ENCODE measurements around the gene ASTN1. TPM values are rescaled to one million over a fixed set of nuclear protein-coding genes. Genes with fewer than 3 reads are reported as not detected.

The ASTN1 gene
- total and polyA plus RNA-seq, 12 donors = 0.14 to 0.88 (median 0.34) TPM

GRCh38 chr1:176976225-176976624, 188.3 kb downstream of the ASTN1 start:
- H3K27ac ChIP-seq = no peak overlapping the region
- TF ChIP-seq, protein P1, sequence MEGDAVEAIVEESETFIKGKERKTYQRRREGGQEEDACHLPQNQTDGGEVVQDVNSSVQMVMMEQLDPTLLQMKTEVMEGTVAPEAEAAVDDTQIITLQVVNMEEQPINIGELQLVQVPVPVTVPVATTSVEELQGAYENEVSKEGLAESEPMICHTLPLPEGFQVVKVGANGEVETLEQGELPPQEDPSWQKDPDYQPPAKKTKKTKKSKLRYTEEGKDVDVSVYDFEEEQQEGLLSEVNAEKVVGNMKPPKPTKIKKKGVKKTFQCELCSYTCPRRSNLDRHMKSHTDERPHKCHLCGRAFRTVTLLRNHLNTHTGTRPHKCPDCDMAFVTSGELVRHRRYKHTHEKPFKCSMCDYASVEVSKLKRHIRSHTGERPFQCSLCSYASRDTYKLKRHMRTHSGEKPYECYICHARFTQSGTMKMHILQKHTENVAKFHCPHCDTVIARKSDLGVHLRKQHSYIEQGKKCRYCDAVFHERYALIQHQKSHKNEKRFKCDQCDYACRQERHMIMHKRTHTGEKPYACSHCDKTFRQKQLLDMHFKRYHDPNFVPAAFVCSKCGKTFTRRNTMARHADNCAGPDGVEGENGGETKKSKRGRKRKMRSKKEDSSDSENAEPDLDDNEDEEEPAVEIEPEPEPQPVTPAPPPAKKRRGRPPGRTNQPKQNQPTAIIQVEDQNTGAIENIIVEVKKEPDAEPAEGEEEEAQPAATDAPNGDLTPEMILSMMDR (IDR thresholded peaks at IDR 0.05) = no peak
- peaks cover 0 to 8% (median 0%) of the 10 kb centered on the region in 7 donors for H3K27me3 ChIP-seq
- WGBS, 2 donors = 72 to 75% methylated on average over 4 of the region's 4 CpGs
- H3K4me1 ChIP-seq = no peaks in the 10 kb centered on the region
- no peaks in the 10 kb centered on the region for H3K9me3 ChIP-seq
- DNase-seq = no peak
- ATAC-seq = no peak
- intact Hi-C loops (cut with DNase I) = loop anchor here in 1 of 10 donors (10.0 kb wide), 1 partner anchor 939 kb away; no protein-coding TSS in a partner anchor
- H3K4me3 ChIP-seq = no peak overlapping the region
- no peaks in the 10 kb centered on the region for H3K36me3 ChIP-seq

DNA sequence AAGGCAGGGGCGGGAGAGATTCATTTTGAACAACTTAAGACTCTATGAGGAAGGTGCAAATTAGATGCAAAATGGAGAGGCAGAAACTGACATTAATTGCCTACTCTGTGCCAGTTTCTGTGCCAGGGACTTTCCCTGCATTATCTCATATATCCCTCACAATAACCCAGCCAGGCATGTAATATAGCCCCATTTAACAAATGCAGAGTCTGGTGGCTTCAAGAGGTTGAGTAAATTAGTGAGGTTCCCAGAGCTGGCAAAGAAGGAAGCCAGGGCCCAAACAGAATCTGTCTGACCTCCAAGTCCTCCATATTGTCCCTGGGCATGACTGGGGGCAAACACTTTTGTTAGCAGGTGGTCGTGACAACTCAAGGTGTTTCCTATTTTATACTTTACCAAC, 199.8 kb downstream of the ASTN1 start:
- Histone ChIP-seq H3K4me3 (no peak overlapping the region), H3K9me3 (no peaks in the 10 kb centered on the region), H3K27me3 (no peaks in the 10 kb centered on the region), H3K36me3 (no peaks in the 10 kb centered on the region), H3K27ac (no peak overlapping the region), H3K4me1 (no peaks in the 10 kb centered on the region)
- DNase-seq (no peak), ATAC-seq (no peak)
- 91 to 94% methylated on average over 2 of the region's 2 CpGs for WGBS, 2 donors
- TF ChIP-seq, protein P1 (IDR thresholded peaks at IDR 0.05) = no peak
- intact Hi-C loops (cut with DNase I) = no loop called here

DNA sequence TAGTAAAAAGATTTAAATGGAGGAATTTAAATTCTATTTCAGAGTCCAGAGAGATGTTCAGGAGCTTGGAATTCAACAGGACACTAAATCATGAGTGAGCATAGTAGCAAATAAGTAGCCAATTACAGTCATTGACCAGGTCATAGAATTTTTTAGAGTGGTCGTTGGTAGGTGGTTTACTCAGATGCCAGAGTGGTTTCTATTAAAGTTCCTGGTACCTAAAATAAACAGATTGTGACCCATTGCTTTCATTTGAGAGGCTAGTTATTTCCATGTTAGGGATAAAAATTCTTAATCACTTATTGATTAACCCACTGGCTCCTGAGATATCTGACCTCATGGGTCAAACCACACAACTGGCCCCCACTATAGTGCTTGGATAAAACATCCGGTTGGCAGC, 201.3 kb downstream of the ASTN1 start:
- Histone ChIP-seq H3K36me3 (no peaks in the 10 kb centered on the region), H3K27ac (no peak overlapping the region), H3K9me3 (no peaks in the 10 kb centered on the region), H3K4me1 (peaks cover 0 to 6% (median 0%) of the 10 kb centered on the region in 9 donors), H3K4me3 (no peak overlapping the region), H3K27me3 (no peaks in the 10 kb centered on the region)
- TF ChIP-seq, protein P1 (IDR thresholded peaks at IDR 0.05) = no peak
- intact Hi-C loops (cut with DNase I) = no loop called here
- no peak for ATAC-seq
- WGBS, 2 donors = 88 to 89% methylated on average over 2 of the region's 2 CpGs
- no peak for DNase-seq

GRCh38 chr1:176961678-176962077, 202.8 kb downstream of the ASTN1 start:
- no peak for ATAC-seq
- intact Hi-C loops (cut with DNase I) = no loop called here
- no peak overlapping the region for H3K4me3 ChIP-seq
- TF ChIP-seq, protein P1 (IDR thresholded peaks at IDR 0.05) = no peak
- peaks cover 0 to 6% (median 0%) of the 10 kb centered on the region in 9 donors for H3K4me1 ChIP-seq
- no peak overlapping the region for H3K27ac ChIP-seq
- H3K36me3 ChIP-seq = no peaks in the 10 kb centered on the region
- H3K9me3 ChIP-seq = no peaks in the 10 kb centered on the region
- no peaks in the 10 kb centered on the region for H3K27me3 ChIP-seq
- WGBS, 2 donors = 88 to 93% methylated on average over 2 of the region's 2 CpGs
- DNase-seq = no peak
